Tibial artery (tissue), 4 donors: ENCODE data around the gene LIMS2.
A peak's percentile ranks its signal among the peaks of the same experiment; 100 is the strongest.

Source experiments
- DNase-seq, 2 donors: peaks; one replicate each; pipeline ENCODE4 v3.0.0-alpha.2; 2019
- H3K27ac ChIP-seq, 2 donors: fragments of 200-600 bp; sonication (generic) in 1 of 2; 1 replicate in 1 of 2; 2 replicates in 1 of 2; pipeline ENCODE4 v1.5.1; 2018 to 2019; ENCODE audit warnings: mild to moderate bottlenecking in 1 of 2
- H3K27me3 ChIP-seq, 2 donors: fragments of 200-600 bp; sonication (generic) in 1 of 2; one replicate each; pipeline versions ENCODE4 v1.5.1 to v1.6.0; 2016 to 2019
- H3K36me3 ChIP-seq, 3 donors: fragments of 200-600 bp; sonication (generic) in 2 of 3; one replicate each; pipeline ENCODE4 v1.5.1; 2016 to 2019; ENCODE audit warnings: mild to moderate bottlenecking in 2 of 3
- H3K4me1 ChIP-seq, 4 donors: fragments of 200-600 bp; sonication (generic) in 2 of 4; 1 replicate in 3 of 4; 2 replicates in 1 of 4; pipeline ENCODE4 v1.5.1; 2016 to 2019
- H3K4me3 ChIP-seq, 2 donors: fragments of 200-600 bp; sonication (generic) in 1 of 2; 1 replicate in 1 of 2; 2 replicates in 1 of 2; pipeline ENCODE4 v1.5.1; 2018 to 2019; ENCODE audit warnings: mild to moderate bottlenecking in 2 of 2
- H3K9me3 ChIP-seq, 3 donors: fragments of 200-600 bp; sonication (generic) in 1 of 3; one replicate each; pipeline ENCODE4 v1.5.1; 2016 to 2019
- CTCF ChIP-seq, 2 experiments: fragments of 200-600 bp in 1 of 2; fragments of 450-650 bp in 1 of 2; IDR thresholded peaks; one replicate each; pipeline ENCODE4 v1.5.1; 2017 to 2019; ENCODE audit warnings: antibody characterized with exemption in 2 of 2, mild to moderate bottlenecking in 1 of 2, moderate library complexity in 1 of 2
- intact Hi-C: fragments of 100-400 bp; cut with DNase I; formaldehyde crosslinking; loops from one replicate; pipeline ENCODE4 v1.15.0; 2023; ENCODE audit warnings: low total_unique reads

LIMS2 gene

DNA sequence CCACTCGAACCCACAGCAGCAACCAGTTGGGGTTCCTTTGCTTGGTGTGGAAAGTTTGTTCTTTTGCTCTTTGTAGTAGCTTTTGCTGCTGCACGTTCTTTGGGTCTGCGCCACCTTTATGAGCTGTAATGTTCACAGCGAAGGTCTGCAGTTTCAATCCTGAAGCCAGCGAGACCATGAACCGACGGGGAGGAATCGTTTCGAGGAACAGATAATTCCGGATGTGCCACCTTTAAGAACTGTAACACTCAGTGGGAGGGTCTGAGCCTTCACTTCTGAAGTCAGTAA lies 15.1 kb downstream of the LIMS2 start:
- intact Hi-C loops: no loop called here
- no peak for TF ChIP-seq CTCF (IDR thresholded peaks at IDR 0.05)
- DNase-seq: no peak
- H3K36me3 ChIP-seq: peaks cover 16 to 33% (median 21%) of the 10 kb centered on the region in 3 donors
- H3K27ac ChIP-seq: peak overlapping the region; percentile 76
- H3K27me3 ChIP-seq: no peaks in the 10 kb centered on the region
- H3K4me3 ChIP-seq: no peak overlapping the region
- no peaks in the 10 kb centered on the region for H3K9me3 ChIP-seq
- peaks cover 0 to 100% (median 81%) of the 10 kb centered on the region in 4 donors for H3K4me1 ChIP-seq

DNA sequence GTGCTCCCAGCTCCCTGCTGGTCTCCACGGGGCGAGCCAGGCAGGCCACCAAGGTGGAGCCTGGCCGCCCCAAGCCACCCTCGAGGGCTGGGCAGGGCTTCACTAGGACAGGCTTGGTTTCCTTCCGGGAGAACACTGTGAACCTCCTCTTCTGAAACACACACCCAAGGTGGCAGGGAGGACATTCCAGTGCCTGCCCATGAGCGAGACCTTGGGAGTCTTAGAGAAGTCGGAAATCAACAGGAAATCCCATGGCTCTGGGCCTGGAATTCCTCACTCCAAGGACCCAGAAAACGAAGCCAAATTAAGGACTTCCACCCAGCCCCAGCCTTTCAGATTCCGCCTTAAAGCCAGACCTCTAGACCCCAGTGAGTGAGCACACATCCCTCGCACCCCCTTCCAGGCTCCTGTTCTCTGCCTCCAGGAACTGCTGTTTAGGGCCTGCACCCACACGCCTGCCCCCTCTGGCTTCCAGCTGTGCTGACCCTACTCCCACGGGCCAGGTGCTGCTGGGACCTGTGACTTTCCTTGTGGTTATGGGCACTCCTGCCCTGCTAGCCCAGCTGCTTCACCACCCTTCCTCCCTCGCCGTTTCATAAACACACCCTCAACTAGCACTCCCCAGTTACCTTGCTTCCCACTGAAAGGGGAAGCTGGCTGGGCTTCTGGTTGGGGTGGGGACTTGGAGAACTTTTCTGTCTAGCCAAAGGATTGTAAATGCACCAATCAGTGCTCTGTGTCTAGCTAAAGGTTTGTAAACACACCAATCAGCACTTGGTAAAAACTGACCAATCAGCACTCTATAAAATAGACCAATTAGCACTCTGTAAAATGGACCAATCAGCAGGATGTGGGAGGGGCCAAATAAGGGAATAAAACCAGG lies 15.7 kb downstream of the LIMS2 start:
- H3K4me1 ChIP-seq: peaks cover 0 to 99% (median 76%) of the 10 kb centered on the region in 4 donors
- intact Hi-C loops: no loop called here
- no peaks in the 10 kb centered on the region for H3K27me3 ChIP-seq
- peaks cover 17 to 38% (median 27%) of the 10 kb centered on the region in 3 donors for H3K36me3 ChIP-seq
- DNase-seq: peak; percentile 69 to 72
- no peaks in the 10 kb centered on the region for H3K9me3 ChIP-seq
- TF ChIP-seq CTCF (IDR thresholded peaks at IDR 0.05): no peak
- H3K4me3 ChIP-seq: peak overlapping the region in 1 of 2 donors; percentile 21
- H3K27ac ChIP-seq: peak overlapping the region; percentile 76

- H3K27ac ChIP-seq: peak overlapping the region; percentile 76
- peaks cover 25 to 46% (median 35%) of the 10 kb centered on the region in 3 donors for H3K36me3 ChIP-seq
- intact Hi-C loops: no loop called here
- DNase-seq: peak in 1 of 2 donors; percentile 75
- H3K4me3 ChIP-seq: peak overlapping the region in 1 of 2 donors; percentile 21
- H3K9me3 ChIP-seq: no peaks in the 10 kb centered on the region
- TF ChIP-seq CTCF (IDR thresholded peaks at IDR 0.05): no peak
- peaks cover 0 to 91% (median 72%) of the 10 kb centered on the region in 4 donors for H3K4me1 ChIP-seq
- no peaks in the 10 kb centered on the region for H3K27me3 ChIP-seq
Observed at GRCh38 chr2:127658641-127659407, 16.5 kb downstream of the LIMS2 start.

GRCh38 chr2:127658146-127658545 lies 17.2 kb downstream of the LIMS2 start:
- no peak for TF ChIP-seq CTCF (IDR thresholded peaks at IDR 0.05)
- Histone ChIP-seq H3K4me3 (no peak overlapping the region), H3K27me3 (no peaks in the 10 kb centered on the region), H3K4me1 (peaks cover 0 to 91% (median 66%) of the 10 kb centered on the region in 4 donors), H3K9me3 (no peaks in the 10 kb centered on the region), H3K36me3 (peaks cover 25 to 53% (median 42%) of the 10 kb centered on the region in 3 donors), H3K27ac (peak overlapping the region; percentile 76)
- DNase-seq: no peak
- intact Hi-C loops: no loop called here

- TF ChIP-seq CTCF (IDR thresholded peaks at IDR 0.05): no peak
- intact Hi-C loops: no loop called here
- Histone ChIP-seq H3K4me3 (no peak overlapping the region), H3K4me1 (peaks cover 0 to 91% (median 63%) of the 10 kb centered on the region in 4 donors), H3K9me3 (no peaks in the 10 kb centered on the region), H3K27me3 (no peaks in the 10 kb centered on the region), H3K27ac (peak overlapping the region; percentile 10 to 76), H3K36me3 (peaks cover 25 to 62% (median 50%) of the 10 kb centered on the region in 3 donors)
- peak in 1 of 2 donors; percentile 63 for DNase-seq
Observed at GRCh38 chr2:127657232-127657595, 18.1 kb downstream of the LIMS2 start.
